SU-DHL-6 (cell line): ENCODE measurements around the gene SEC14L1.

ENCODE experiments used
- H2AFZ ChIP-seq: fragments of 200-600 bp; sonication (generic); 2 replicates; pipeline ENCODE4 v1.6.1; 2014; ENCODE audit warnings: low read depth, mild to moderate bottlenecking, moderate library complexity, mixed read lengths, antibody characterized with exemption, low read length; ENCODE audit not compliant: severe bottlenecking
- H3F3A ChIP-seq: fragments of 200-600 bp; shearing (Covaris generic); 2 replicates; pipeline ENCODE4 v1.6.0; 2016; ENCODE audit warnings: antibody characterized with exemption, mild to moderate bottlenecking; ENCODE audit not compliant: insufficient read depth
- H3K27ac ChIP-seq: fragments of 200-600 bp; sonication (generic); 2 replicates; pipeline ENCODE4 v1.5.1; 2016; ENCODE audit warnings: low read depth, mild to moderate bottlenecking, low read length, moderate library complexity, mixed read lengths
- H3K27me3 ChIP-seq: fragments of 200-600 bp; sonication (generic), shearing (Covaris generic); 2 replicates; pipeline ENCODE4 v1.6.0; 2014; ENCODE audit warnings: mild to moderate bottlenecking, low read length
- H3K36me3 ChIP-seq: fragments of 200-600 bp; sonication (generic); 2 replicates; pipeline ENCODE4 v1.6.1; 2014; ENCODE audit warnings: mild to moderate bottlenecking, low read length, mixed read lengths
- H3K4me2 ChIP-seq: fragments of 300-600, 200-600 bp; shearing (Covaris generic), sonication (generic); 2 replicates; pipeline ENCODE4 v1.6.0; 2014; ENCODE audit warnings: low read length, low read depth, mild to moderate bottlenecking; ENCODE audit not compliant: poor library complexity, severe bottlenecking
- H3K4me3 ChIP-seq: fragments of 200-600 bp; sonication (generic); 2 replicates; pipeline ENCODE4 v1.5.1; 2014; ENCODE audit warnings: antibody characterized with exemption, low read length, mild to moderate bottlenecking, mixed read lengths; ENCODE audit not compliant: insufficient read depth, poor library complexity, severe bottlenecking
- H3K79me2 ChIP-seq: fragments of 200-600 bp; sonication (generic); 2 replicates; pipeline ENCODE4 v1.6.1; 2014; ENCODE audit warnings: mild to moderate bottlenecking, low read length, moderate library complexity; ENCODE audit not compliant: insufficient read depth
- H3K9ac ChIP-seq: fragments of 200-600 bp; sonication (generic); 2 replicates; pipeline ENCODE4 v1.7.0; 2014; ENCODE audit warnings: mild to moderate bottlenecking, low read length
- H3K9me2 ChIP-seq: fragments of 200-600 bp; sonication (generic); replicated peaks from 2 replicates; pipeline ENCODE4 v1.6.1; 2014; ENCODE audit warnings: low read length; ENCODE audit not compliant: insufficient read depth
- H3K9me3 ChIP-seq: fragments of 200-600 bp; sonication (generic); 2 replicates; pipeline ENCODE4 v1.6.1; 2014; ENCODE audit warnings: low read length, mixed read lengths; ENCODE audit not compliant: insufficient read depth
- H4K20me1 ChIP-seq: fragments of 200-600 bp; sonication (generic); 2 replicates; pipeline ENCODE4 v1.6.1; 2014; ENCODE audit warnings: low read depth, mild to moderate bottlenecking, antibody characterized with exemption, low read length, moderate library complexity, mixed read lengths
- CTCF ChIP-seq: fragments of 200-600 bp; sonication (generic); IDR thresholded peaks from one replicate; pipeline ENCODE4 v1.5.1; 2017; ENCODE audit warnings: antibody characterized with exemption, mild to moderate bottlenecking, low read length, moderate library complexity; ENCODE audit not compliant: insufficient read depth, poor library complexity, severe bottlenecking
- EZH2phosphoT487 ChIP-seq: fragments of 200-600 bp; sonication (generic), shearing (Covaris generic); conservative IDR thresholded peaks from 2 replicates; pipeline ENCODE4 v1.6.1; 2018; ENCODE audit warnings: mild to moderate bottlenecking, antibody characterized with exemption, low read length, moderate library complexity, mixed read lengths

Gene SEC14L1

GRCh38 chr17:77177002-77177741, 36.4 kb downstream of the SEC14L1 start:
- no peak for TF ChIP-seq EZH2phosphoT487
- no peak for TF ChIP-seq CTCF
- Histone ChIP-seq H3K27ac (no peak overlapping the region), H3K79me2 (no peaks in the 10 kb centered on the region), H4K20me1 (no peaks in the 10 kb centered on the region), H3K36me3 (no peaks in the 10 kb centered on the region; the same call in 1 of the 2 replicates), H2AFZ (no peak overlapping the region), H3K4me2 (no peak overlapping the region), H3K9me3 (peaks cover 27% of the 10 kb centered on the region; the same call in 1 of the 2 replicates), H3F3A (no peaks in the 10 kb centered on the region), H3K4me3 (no peak overlapping the region), H3K9me2 (no peaks in the 10 kb centered on the region), H3K27me3 (no peaks in the 10 kb centered on the region), H3K9ac (no peak overlapping the region)

DNA sequence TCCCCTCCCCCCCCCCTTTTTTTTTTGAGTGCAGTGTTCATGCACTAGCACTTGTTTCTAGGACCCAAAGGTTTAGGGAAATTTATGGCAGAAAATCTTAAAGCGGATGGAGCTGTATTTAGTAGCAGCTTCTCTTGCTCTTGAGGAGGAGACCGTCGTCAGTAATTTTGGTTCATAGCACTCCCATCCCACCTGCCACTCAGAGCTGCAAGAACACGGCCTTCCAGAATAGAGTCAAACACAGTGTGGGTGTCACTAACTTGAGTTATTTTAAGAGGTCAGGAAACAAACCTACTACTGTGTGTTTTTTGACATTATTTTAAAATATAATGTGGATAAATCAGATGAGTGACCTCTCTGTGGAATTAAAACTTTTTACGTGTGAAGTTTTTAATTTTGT, 37.3 kb downstream of the SEC14L1 start:
- Histone ChIP-seq H2AFZ (no peak overlapping the region), H3K4me3 (no peak overlapping the region), H3K36me3 (no peaks in the 10 kb centered on the region; the same call in 1 of the 2 replicates), H3K9me2 (no peaks in the 10 kb centered on the region), H3F3A (no peaks in the 10 kb centered on the region), H3K27ac (no peak overlapping the region), H3K27me3 (no peaks in the 10 kb centered on the region), H4K20me1 (no peaks in the 10 kb centered on the region), H3K9ac (no peak overlapping the region), H3K4me2 (no peak overlapping the region), H3K9me3 (peaks cover 20% of the 10 kb centered on the region; the same call in 1 of the 2 replicates), H3K79me2 (no peaks in the 10 kb centered on the region)
- TF ChIP-seq CTCF (no peak), EZH2phosphoT487 (no peak)

GRCh38 chr17:77178563-77178962, 37.8 kb downstream of the SEC14L1 start:
- Histone ChIP-seq H3K4me2 (no peak overlapping the region), H3K4me3 (no peak overlapping the region), H3K79me2 (no peaks in the 10 kb centered on the region), H2AFZ (no peak overlapping the region), H3F3A (no peaks in the 10 kb centered on the region), H4K20me1 (no peaks in the 10 kb centered on the region), H3K27me3 (no peaks in the 10 kb centered on the region), H3K36me3 (no peaks in the 10 kb centered on the region; the same call in 1 of the 2 replicates), H3K9me3 (peaks cover 15% of the 10 kb centered on the region; the same call in 1 of the 2 replicates), H3K9ac (no peak overlapping the region), H3K9me2 (no peaks in the 10 kb centered on the region), H3K27ac (no peak overlapping the region)
- TF ChIP-seq CTCF (no peak), EZH2phosphoT487 (no peak)
